Measurements from ENCODE around the gene AZU1. TPM values are rescaled to one million over a fixed set of nuclear protein-coding genes. Genes with fewer than 3 reads are reported as not detected.
"Not testable (repeated sequence)": the region's sequence is repeated elsewhere in the genome, so short reads cannot be mapped to it uniquely, and the experiment has no call there.

The AZU1 gene
- total RNA-seq, 2 donors from 2014 or later, result 6.9 TPM; not detected in 1

- TF ChIP-seq CTCF (IDR thresholded peaks at IDR 0.05) (no peak), POLR2AphosphoS5 (IDR thresholded peaks at IDR 0.05) (no peak), POLR2A (IDR thresholded peaks at IDR 0.05) (no peak)
- Histone ChIP-seq H3K36me3 (peaks cover 8 to 10% of the 10 kb centered on the region in 2 donors), H3K4me3 (no peak overlapping the region), H3K4me1 (replicated peaks) (no peaks in the 10 kb centered on the region), H3K9me3 (no peaks in the 10 kb centered on the region), H3K27ac (no peak overlapping the region), H3K27me3 (replicated peaks; ENCODE audit: insufficient read depth) (no peaks in the 10 kb centered on the region)
- WGBS, result 92% methylated on average over 28 of the region's 28 CpGs
- intact Hi-C loops (cut with DNase I), result no loop called here
- no peak for DNase-seq (ENCODE audit: low spot score)
Measured at GRCh38 chr19:875265-875879, 47.7 kb downstream of the AZU1 start.

- 73% methylated on average over 18 of the region's 18 CpGs for WGBS
- intact Hi-C loops (cut with DNase I), result no loop called here
- H3K27ac ChIP-seq, result no peak overlapping the region
- H3K27me3 ChIP-seq (replicated peaks; ENCODE audit: insufficient read depth), result no peaks in the 10 kb centered on the region
- no peaks in the 10 kb centered on the region for H3K4me1 ChIP-seq (replicated peaks)
- H3K4me3 ChIP-seq, result no peak overlapping the region
- peaks cover 8 to 12% of the 10 kb centered on the region in 2 donors for H3K36me3 ChIP-seq
- H3K9me3 ChIP-seq, result no peaks in the 10 kb centered on the region
- TF ChIP-seq CTCF (IDR thresholded peaks at IDR 0.05) (no peak), POLR2A (IDR thresholded peaks at IDR 0.05) (no peak), POLR2AphosphoS5 (IDR thresholded peaks at IDR 0.05) (no peak)
- no peak for DNase-seq (ENCODE audit: low spot score)
Measured at GRCh38 chr19:876089-876488, 48.5 kb downstream of the AZU1 start.

GRCh38 chr19:876780-877314, 49.2 kb downstream of the AZU1 start:
- Histone ChIP-seq H3K36me3 (peaks cover 8 to 18% of the 10 kb centered on the region in 2 donors), H3K4me1 (replicated peaks) (no peaks in the 10 kb centered on the region)
- intact Hi-C loops (cut with DNase I), result no loop called here

GRCh38 chr19:877992-878660, 50.5 kb downstream of the AZU1 start:
- H3K9me3 ChIP-seq; intact Hi-C loops (cut with DNase I); H3K27ac ChIP-seq; H3K27me3 ChIP-seq (replicated peaks; ENCODE audit: insufficient read depth); DNase-seq (ENCODE audit: low spot score); H3K4me1 ChIP-seq (replicated peaks); H3K4me3 ChIP-seq: not testable (repeated sequence)
- peaks cover 12 to 18% of the 10 kb centered on the region in 2 donors for H3K36me3 ChIP-seq
- WGBS, result 84% methylated on average over 20 of the region's 23 CpGs

More at GRCh38 chr19:876780-877314, 49.2 kb downstream of the AZU1 start:
- DNase-seq (ENCODE audit: low spot score), result no peak
- no peaks in the 10 kb centered on the region for H3K9me3 ChIP-seq
- H3K27me3 ChIP-seq (replicated peaks; ENCODE audit: insufficient read depth), result no peaks in the 10 kb centered on the region
- TF ChIP-seq CTCF (IDR thresholded peaks at IDR 0.05) (no peak), POLR2A (IDR thresholded peaks at IDR 0.05) (no peak), POLR2AphosphoS5 (IDR thresholded peaks at IDR 0.05) (no peak)
- H3K27ac ChIP-seq, result no peak overlapping the region
- H3K4me3 ChIP-seq, result no peak overlapping the region
- 88% methylated on average over 29 of the region's 29 CpGs for WGBS

- H3K27ac ChIP-seq; H3K9me3 ChIP-seq; H3K27me3 ChIP-seq (replicated peaks; ENCODE audit: insufficient read depth); H3K4me3 ChIP-seq; DNase-seq (ENCODE audit: low spot score); H3K4me1 ChIP-seq (replicated peaks); intact Hi-C loops (cut with DNase I): not testable (repeated sequence)
- peaks cover 12 to 23% of the 10 kb centered on the region in 2 donors for H3K36me3 ChIP-seq
- 84% methylated on average over 16 of the region's 24 CpGs for WGBS
Measured at GRCh38 chr19:878751-879561, 51.3 kb downstream of the AZU1 start.

Data from prostate gland (tissue), 2 donors.